GM18519 (cell line): ENCODE measurements around the gene DDX59.

ENCODE experiments used
- ATAC-seq: cut with Tn5 transposase; IDR thresholded peaks from one replicate; pipeline ENCODE4 v1.9.1; 2021; ENCODE audit warnings: mild to moderate bottlenecking, moderate library complexity; ENCODE audit not compliant: unreplicated experiment, low FRiP score

Gene DDX59

GRCh38 chr1:200671235-200671786, 1.6 kb upstream of the DDX59 start:
- ATAC-seq = no peak

GRCh38 chr1:200670242-200671118, 773 bp upstream of the DDX59 start:
- ATAC-seq = peak; percentile 7

GRCh38 chr1:200668514-200669313, 993 bp downstream of the DDX59 start:
- ATAC-seq = no peak

- ATAC-seq = no peak
Measured at GRCh38 chr1:200666309-200666708, 3.4 kb downstream of the DDX59 start.

GRCh38 chr1:200665861-200666260, 3.8 kb downstream of the DDX59 start:
- ATAC-seq = no peak

GRCh38 chr1:200660719-200661118, 9.0 kb downstream of the DDX59 start:
- ATAC-seq = no peak

GRCh38 chr1:200659269-200659668, 10.4 kb downstream of the DDX59 start:
- ATAC-seq = no peak

GRCh38 chr1:200658037-200658818, 11.5 kb downstream of the DDX59 start:
- ATAC-seq = no peak

GRCh38 chr1:200654660-200655059, 15.0 kb downstream of the DDX59 start:
- ATAC-seq = peak; percentile 94

GRCh38 chr1:200653022-200653462, 16.7 kb downstream of the DDX59 start:
- ATAC-seq = no peak

- no peak for ATAC-seq
Measured at GRCh38 chr1:200652378-200652777, 17.3 kb downstream of the DDX59 start.

- ATAC-seq = no peak
Measured at GRCh38 chr1:200646515-200646914, 23.2 kb downstream of the DDX59 start.

GRCh38 chr1:200644021-200644420, 25.7 kb downstream of the DDX59 start:
- ATAC-seq = no peak

- ATAC-seq = no peak
Measured at GRCh38 chr1:200642481-200642880, 27.2 kb downstream of the DDX59 start.

GRCh38 chr1:200640963-200641401, 28.7 kb downstream of the DDX59 start:
- ATAC-seq = no peak

GRCh38 chr1:200640373-200640962, 29.2 kb downstream of the DDX59 start:
- no peak for ATAC-seq

- ATAC-seq = no peak
Measured at GRCh38 chr1:200638073-200638472, 31.6 kb downstream of the DDX59 start.

- no peak for ATAC-seq
Measured at GRCh38 chr1:200636681-200637080, 33.0 kb downstream of the DDX59 start.

GRCh38 chr1:200634261-200635122, 35.2 kb downstream of the DDX59 start:
- ATAC-seq = no peak
